Common myeloid progenitor, CD34-positive (primary cell): ENCODE results near the gene VAC14.

Source experiments
- CTCF ChIA-PET: fragments of 350-600 bp; sonication (Branson Sonifier 250); formaldehyde crosslinking; loops from one replicate; lab custom pipeline; 2021; ENCODE audit warnings: antibody characterized with exemption; lab: Charles Lee
- POLR2A ChIA-PET: fragments of 350-600 bp; sonication (Branson Sonifier 250); formaldehyde crosslinking; loops from one replicate; lab custom pipeline; 2021; ENCODE audit warnings: antibody characterized with exemption; lab: Charles Lee
- DNase-seq, 3 donors: peaks; one replicate each; pipeline versions ENCODE4 v3.0.0 to v3.0.0-alpha.2; 2013
- H3K27ac ChIP-seq, 2 experiments: 1 replicate in 1 of 2; 2 replicates in 1 of 2; pipeline ENCODE4 v1.7.0; 2013; ENCODE audit warnings: inconsistent platforms in 2 of 2, low read length in 2 of 2, mild to moderate bottlenecking in 2 of 2, low read depth in 1 of 2, moderate library complexity in 1 of 2; ENCODE audit not compliant: severe bottlenecking in 2 of 2, insufficient read depth in 1 of 2, poor library complexity in 1 of 2
- H3K27me3 ChIP-seq, 5 experiments: replicated peaks in 2 of 5; 1 replicate in 3 of 5; 2 replicates in 2 of 5; pipeline versions ENCODE4 v1.6.1 to v1.7.0; 2013; ENCODE audit warnings: low read length in 4 of 5, mild to moderate bottlenecking in 2 of 5, moderate library complexity in 2 of 5, inconsistent platforms in 1 of 5; ENCODE audit not compliant: insufficient read depth in 5 of 5, control insufficient read depth in 4 of 5
- H3K36me3 ChIP-seq, 4 experiments: 1 replicate in 2 of 4; 2 replicates in 2 of 4; pipeline versions ENCODE4 v1.6.1 to v1.7.0; 2013; ENCODE audit warnings: low read length in 3 of 4, control low read depth in 1 of 4, mild to moderate bottlenecking in 1 of 4; ENCODE audit not compliant: control insufficient read depth in 4 of 4, insufficient read depth in 4 of 4
- H3K4me1 ChIP-seq, 4 experiments: 1 replicate in 3 of 4; 2 replicates in 1 of 4; pipeline versions ENCODE4 v1.6.1 to v1.7.1; 2013; ENCODE audit warnings: low read length in 3 of 4, mild to moderate bottlenecking in 3 of 4, control low read depth in 1 of 4, inconsistent platforms in 1 of 4, moderate library complexity in 1 of 4; ENCODE audit not compliant: control insufficient read depth in 4 of 4, insufficient read depth in 4 of 4; ENCODE audit errors: control extremely low read depth in 1 of 4
- H3K4me3 ChIP-seq, 7 experiments: 1 replicate in 4 of 7; 2 replicates in 3 of 7; pipeline versions ENCODE4 v1.5.1 to v1.7.0; 2013; ENCODE audit warnings: mild to moderate bottlenecking in 7 of 7, low read length in 6 of 7, moderate library complexity in 6 of 7, inconsistent platforms in 2 of 7, low read depth in 2 of 7, control low read depth in 1 of 7; ENCODE audit not compliant: insufficient read depth in 4 of 7, control insufficient read depth in 1 of 7; ENCODE audit errors: extremely low read depth in 1 of 7
- H3K9me3 ChIP-seq, 5 experiments: 1 replicate in 4 of 5; 2 replicates in 1 of 5; pipeline versions ENCODE4 v1.6.1 to v1.7.1; 2013; ENCODE audit warnings: low read length in 4 of 5, mild to moderate bottlenecking in 2 of 5, inconsistent platforms in 1 of 5, low read depth in 1 of 5, moderate library complexity in 1 of 5; ENCODE audit not compliant: control insufficient read depth in 4 of 5, insufficient read depth in 2 of 5; ENCODE audit errors: control extremely low read depth in 1 of 5
- WGBS: methylation state at CpG from one replicate; pipeline ENCODE4 v1.1.5; 2013; ENCODE audit not compliant: insufficient coverage; 5-methylcytosine and 5-hydroxymethylcytosine counted together

The VAC14 gene

DNA sequence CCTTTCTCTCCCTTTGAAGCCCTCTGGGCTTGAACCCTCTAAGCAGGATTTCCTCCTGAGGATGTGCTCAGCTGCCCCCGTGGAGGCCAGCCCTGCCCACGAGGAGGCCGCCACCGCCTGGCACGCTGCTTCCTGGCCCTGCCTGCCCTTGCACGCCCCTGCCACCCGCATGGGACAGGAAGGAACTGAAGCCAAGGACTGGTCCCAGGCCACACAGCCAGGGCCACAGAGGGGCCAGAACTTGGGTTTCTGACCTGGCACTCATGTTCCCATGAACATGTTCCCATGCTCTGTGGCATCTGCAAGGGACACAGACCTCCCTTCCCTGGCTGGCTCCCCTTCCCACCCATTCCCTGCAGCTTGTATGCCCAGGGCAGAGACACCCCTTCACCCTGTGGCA lies 91.0 kb downstream of the VAC14 start:
- Histone ChIP-seq H3K27me3 (no peaks in the 10 kb centered on the region), H3K9me3 (no peaks in the 10 kb centered on the region), H3K27ac (no peak overlapping the region), H3K4me3 (no peak overlapping the region), H3K4me1 (peaks cover 0 to 19% (median 12%) of the 10 kb centered on the region in 4 experiments), H3K36me3 (peaks cover 0 to 33% (median 6%) of the 10 kb centered on the region in 4 experiments)
- ChIA-PET CTCF (interaction anchor here (0.6 to 1.7 kb wide), 3 partner anchors 22 to 62 kb away, joined by 3 to 4 read pairs (median 3); no protein-coding TSS in a partner anchor), POLR2A (no interaction called here)
- 9% methylated on average over 7 of the region's 7 CpGs for whole genome bisulfite sequencing
- no peak for DNase-seq

DNA sequence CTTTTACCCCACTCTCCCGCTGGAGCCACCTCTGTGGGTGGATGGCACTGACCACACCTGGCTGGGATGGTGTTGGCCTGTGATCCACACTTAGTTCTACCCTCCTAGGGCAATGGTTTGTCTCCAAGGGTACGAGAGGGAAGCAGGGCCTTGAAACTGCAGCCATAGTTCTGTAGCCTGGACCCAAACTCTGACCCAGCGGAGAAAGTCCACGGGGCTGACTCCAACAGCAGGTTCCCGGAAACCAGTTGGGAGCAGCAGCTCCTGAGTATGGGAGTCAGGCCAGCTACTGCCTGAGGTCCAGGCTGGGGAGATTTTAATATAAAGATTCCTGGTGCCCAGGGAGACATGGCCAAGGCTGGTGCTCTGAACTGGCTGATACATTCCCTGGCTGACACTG lies 91.5 kb downstream of the VAC14 start:
- Histone ChIP-seq H3K4me1 (peaks cover 0 to 14% (median 9%) of the 10 kb centered on the region in 4 experiments), H3K27ac (no peak overlapping the region), H3K4me3 (no peak overlapping the region), H3K27me3 (no peaks in the 10 kb centered on the region), H3K36me3 (peaks cover 0 to 31% (median 6%) of the 10 kb centered on the region in 4 experiments), H3K9me3 (no peaks in the 10 kb centered on the region)
- WGBS = 99% methylated on average over 5 of the region's 5 CpGs
- no peak for DNase-seq
- CTCF ChIA-PET = interaction anchor here (0.6 to 1.1 kb wide), 4 partner anchors 19 to 55 kb away, joined by 3 read pairs; no protein-coding TSS in a partner anchor
- POLR2A ChIA-PET = interaction anchor here (1.0 kb wide), 1 partner anchor 55 kb away, joined by 3 read pairs; no protein-coding TSS in a partner anchor

DNA sequence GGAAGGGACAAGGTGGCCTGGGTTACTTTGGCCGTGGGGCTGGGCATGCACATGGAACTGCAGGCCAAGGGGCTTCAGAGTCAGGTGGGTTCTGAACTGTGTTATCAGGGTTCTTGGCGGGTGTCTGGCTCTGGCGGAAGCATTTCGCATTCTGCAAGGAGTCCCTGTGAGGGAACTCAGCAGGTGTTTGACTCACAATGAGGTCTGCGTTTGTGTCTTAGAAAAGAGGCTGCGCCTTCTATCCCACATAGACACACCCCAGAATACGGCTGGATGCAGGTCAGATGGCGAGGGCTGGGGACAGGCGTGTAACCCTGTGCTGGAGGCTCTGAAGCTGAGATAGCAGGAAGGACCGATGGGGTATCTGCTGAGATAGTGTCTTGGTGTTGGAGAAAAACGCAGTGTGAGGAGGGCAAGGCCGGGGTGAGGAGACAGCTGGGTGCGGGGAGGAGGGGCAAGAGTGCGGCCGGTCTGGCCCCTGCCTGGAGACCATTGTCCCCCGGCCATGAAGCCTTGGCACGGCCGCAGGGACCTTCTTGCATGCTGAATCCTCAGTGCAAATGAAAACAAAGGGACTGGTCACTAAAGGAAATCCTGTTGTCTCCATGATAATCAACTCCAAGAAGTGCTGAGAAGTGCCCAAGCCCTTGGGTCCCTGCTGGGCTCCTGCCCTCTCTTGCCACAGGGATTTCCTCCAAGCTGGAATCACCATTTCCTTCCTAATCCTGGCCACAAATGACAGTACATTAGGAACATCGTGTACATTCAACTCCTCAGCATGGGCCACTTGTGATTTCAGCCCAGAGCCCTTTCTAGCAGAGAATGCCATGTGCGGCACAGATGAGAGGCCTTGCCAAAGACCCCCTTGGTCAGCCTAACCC lies 92.4 kb downstream of the VAC14 start:
- H3K36me3 ChIP-seq = peaks cover 0 to 31% (median 6%) of the 10 kb centered on the region in 4 experiments
- no peak for DNase-seq
- H3K27me3 ChIP-seq = no peaks in the 10 kb centered on the region
- ChIA-PET CTCF (interaction anchor here (0.7 to 1.1 kb wide), 3 partner anchors 20 to 54 kb away, joined by 3 read pairs; no protein-coding TSS in a partner anchor), POLR2A (interaction anchor here (1.0 kb wide), 1 partner anchor 54 kb away, joined by 3 read pairs; no protein-coding TSS in a partner anchor)
- peaks cover 0 to 11% (median 9%) of the 10 kb centered on the region in 4 experiments for H3K4me1 ChIP-seq
- no peaks in the 10 kb centered on the region for H3K9me3 ChIP-seq
- no peak overlapping the region for H3K27ac ChIP-seq
- 84% methylated on average over 20 of the region's 20 CpGs for WGBS
- H3K4me3 ChIP-seq = no peak overlapping the region

DNA sequence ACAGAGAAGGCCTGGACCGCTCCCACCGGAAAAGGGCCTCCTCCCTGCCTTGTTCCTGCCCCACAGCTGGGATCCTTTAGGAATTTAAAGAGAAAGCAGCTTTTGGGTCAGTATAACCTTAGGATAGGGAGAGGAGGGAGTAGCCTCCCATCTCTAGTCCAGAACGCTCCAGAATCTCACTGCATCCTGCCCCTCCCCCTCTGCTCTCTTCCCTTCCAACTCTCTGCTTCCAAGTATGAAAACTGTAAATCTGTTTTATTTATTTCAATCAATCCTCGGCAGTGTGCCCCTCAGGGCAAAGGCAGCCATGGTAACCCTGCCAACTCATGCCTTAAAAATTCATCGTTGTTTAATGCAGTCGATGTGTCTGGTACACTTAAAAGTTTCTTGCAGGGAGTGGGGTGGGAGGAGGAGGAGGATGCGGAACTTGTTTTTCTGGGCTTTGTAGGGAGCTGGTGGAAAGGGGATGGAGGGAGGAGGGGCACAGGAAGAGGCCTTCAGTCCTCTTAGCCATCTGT lies 94.0 kb downstream of the VAC14 start:
- CTCF ChIA-PET = interaction anchor here (1.3 kb wide), 1 partner anchor 64 kb away, joined by 3 read pairs; no protein-coding TSS in a partner anchor
- Histone ChIP-seq H3K9me3 (no peaks in the 10 kb centered on the region), H3K36me3 (peaks cover 0 to 24% (median 6%) of the 10 kb centered on the region in 4 experiments), H3K4me1 (peaks cover 0 to 27% (median 9%) of the 10 kb centered on the region in 4 experiments), H3K4me3 (no peak overlapping the region), H3K27ac (no peak overlapping the region), H3K27me3 (no peaks in the 10 kb centered on the region)
- POLR2A ChIA-PET = no interaction called here
- no peak for DNase-seq
- 96% methylated on average over 6 of the region's 7 CpGs for WGBS

DNA sequence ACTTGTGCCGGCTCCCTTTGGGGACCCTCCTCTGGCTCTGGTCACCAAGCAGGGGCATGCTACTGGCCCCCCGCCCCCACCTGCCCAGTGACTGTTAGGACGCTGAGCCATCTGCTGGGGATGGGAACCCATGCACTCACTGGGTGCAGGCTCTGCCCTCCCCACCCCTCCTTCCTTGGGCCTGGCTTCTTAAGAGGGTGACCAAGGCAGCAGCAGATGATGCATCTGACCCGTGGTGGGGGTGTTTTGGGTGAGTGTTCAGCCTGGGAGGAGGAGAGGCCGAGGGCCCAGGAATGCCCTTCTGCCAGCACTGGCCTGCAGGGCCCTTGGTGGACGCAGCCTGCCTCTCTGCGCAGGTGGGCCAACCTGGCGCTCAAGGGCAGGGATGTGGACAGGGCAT lies 95.9 kb downstream of the VAC14 start:
- ChIA-PET POLR2A (no interaction called here), CTCF (no interaction called here)
- DNase-seq = no peak
- H3K4me3 ChIP-seq = no peak overlapping the region
- H3K27ac ChIP-seq = no peak overlapping the region
- H3K4me1 ChIP-seq = peaks cover 0 to 44% (median 20%) of the 10 kb centered on the region in 4 experiments
- WGBS = 94% methylated on average over 7 of the region's 8 CpGs
- H3K9me3 ChIP-seq = no peaks in the 10 kb centered on the region
- H3K27me3 ChIP-seq = no peaks in the 10 kb centered on the region
- H3K36me3 ChIP-seq = peaks cover 0 to 12% (median 6%) of the 10 kb centered on the region in 4 experiments

DNA sequence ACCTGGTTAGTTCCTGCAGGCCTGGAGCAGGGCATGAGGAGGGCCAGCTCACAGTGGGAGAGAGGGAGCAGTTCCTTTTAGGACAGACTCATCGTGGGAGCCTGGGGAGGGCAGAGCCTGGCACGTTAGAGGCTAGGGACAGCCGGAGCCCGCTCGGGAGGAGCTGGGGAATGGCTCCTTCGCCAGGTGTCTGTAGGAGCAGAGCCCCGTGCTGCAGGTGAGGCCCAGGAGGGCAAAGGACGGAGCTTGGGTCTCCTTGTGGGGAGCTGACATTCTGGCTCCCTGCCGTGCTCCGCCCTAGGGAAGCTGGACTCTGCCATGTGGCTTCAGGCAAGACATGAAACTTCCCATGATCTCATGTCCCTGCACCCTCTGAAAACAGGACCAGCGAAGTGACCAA lies 96.4 kb downstream of the VAC14 start:
- POLR2A ChIA-PET = no interaction called here
- no peak for DNase-seq
- WGBS = 97% methylated on average over 11 of the region's 11 CpGs
- Histone ChIP-seq H3K9me3 (no peaks in the 10 kb centered on the region), H3K36me3 (peaks cover 0 to 13% (median 6%) of the 10 kb centered on the region in 4 experiments), H3K4me1 (peaks cover 0 to 44% (median 20%) of the 10 kb centered on the region in 4 experiments), H3K27ac (no peak overlapping the region), H3K27me3 (no peaks in the 10 kb centered on the region), H3K4me3 (no peak overlapping the region)
- CTCF ChIA-PET = interaction anchor here (2.5 kb wide), 1 partner anchor 33 kb away, joined by 13 read pairs; no protein-coding TSS in a partner anchor
